HG03460 (cell line): ENCODE results near the gene IRF2BP1.

Experiments used
- ATAC-seq: cut with Tn5 transposase; IDR thresholded peaks from one replicate; pipeline ENCODE4 v1.9.1; 2021; ENCODE audit not compliant: unreplicated experiment

The IRF2BP1 gene, protein sequence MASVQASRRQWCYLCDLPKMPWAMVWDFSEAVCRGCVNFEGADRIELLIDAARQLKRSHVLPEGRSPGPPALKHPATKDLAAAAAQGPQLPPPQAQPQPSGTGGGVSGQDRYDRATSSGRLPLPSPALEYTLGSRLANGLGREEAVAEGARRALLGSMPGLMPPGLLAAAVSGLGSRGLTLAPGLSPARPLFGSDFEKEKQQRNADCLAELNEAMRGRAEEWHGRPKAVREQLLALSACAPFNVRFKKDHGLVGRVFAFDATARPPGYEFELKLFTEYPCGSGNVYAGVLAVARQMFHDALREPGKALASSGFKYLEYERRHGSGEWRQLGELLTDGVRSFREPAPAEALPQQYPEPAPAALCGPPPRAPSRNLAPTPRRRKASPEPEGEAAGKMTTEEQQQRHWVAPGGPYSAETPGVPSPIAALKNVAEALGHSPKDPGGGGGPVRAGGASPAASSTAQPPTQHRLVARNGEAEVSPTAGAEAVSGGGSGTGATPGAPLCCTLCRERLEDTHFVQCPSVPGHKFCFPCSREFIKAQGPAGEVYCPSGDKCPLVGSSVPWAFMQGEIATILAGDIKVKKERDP

DNA sequence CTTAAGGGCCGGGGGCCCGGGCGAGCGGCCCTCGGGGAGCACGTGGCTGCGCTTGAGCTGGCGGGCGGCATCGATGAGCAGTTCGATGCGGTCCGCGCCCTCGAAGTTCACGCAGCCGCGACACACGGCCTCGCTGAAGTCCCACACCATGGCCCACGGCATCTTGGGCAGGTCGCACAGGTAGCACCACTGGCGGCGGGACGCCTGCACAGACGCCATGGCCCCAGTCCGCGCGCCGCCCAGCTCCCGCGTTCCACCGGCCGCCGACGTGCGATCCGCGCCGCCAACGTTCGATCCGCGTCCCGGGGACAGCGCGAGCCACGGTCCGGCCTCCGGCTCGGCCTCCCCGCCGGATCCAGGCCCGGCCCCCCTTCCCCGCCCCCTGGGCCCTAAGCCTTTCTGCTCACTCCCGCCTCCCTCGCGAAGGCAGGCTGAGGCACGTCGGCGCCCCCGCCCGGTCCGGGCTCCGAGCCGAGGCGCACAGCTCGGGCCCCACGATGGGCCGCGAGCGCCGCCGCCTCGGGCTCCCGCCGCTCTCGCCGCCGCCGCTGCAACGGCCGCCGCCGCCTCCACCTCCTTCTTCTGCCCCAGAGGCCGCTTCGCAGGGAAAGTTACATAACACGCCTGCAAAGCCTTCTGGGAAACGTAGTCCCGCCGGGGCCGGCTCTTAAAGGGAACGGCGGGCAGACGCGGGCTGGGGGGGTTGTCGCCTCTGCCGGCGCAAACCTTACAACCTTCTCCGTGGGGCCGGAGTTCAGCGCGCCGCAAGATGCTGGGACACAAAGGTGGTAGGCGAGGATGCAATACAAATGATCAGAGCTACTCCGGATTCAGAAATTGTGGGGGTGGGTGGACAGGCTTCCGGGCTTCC lies at the start of gene IRF2BP1:
IRF2BP1 (minus strand) TSS at position 586 of the 871 bp plus-strand sequence; CDS start at position 219, 367 bp downstream.
- ATAC-seq: peak; percentile 46

DNA sequence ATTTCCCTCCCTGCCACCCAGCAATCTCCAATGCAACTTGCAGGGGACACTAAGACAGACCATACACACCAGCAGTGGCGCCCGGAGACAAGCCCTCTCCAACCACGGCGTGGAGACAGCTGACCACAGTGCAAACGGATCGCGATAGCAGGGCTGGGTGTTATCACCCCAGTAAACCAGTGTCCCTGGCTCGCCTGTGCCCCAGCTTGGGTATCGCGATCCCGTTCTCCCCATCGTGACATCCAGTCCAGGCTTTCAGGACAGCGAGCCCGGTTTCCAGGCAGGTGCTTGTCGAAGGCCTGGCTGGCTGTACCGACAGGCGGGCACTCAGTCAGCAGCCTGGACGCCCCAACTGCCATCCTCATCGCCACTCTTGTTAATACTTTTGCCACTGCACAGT lies 49.3 kb upstream of the IRF2BP1 start:
- no peak for ATAC-seq

DNA sequence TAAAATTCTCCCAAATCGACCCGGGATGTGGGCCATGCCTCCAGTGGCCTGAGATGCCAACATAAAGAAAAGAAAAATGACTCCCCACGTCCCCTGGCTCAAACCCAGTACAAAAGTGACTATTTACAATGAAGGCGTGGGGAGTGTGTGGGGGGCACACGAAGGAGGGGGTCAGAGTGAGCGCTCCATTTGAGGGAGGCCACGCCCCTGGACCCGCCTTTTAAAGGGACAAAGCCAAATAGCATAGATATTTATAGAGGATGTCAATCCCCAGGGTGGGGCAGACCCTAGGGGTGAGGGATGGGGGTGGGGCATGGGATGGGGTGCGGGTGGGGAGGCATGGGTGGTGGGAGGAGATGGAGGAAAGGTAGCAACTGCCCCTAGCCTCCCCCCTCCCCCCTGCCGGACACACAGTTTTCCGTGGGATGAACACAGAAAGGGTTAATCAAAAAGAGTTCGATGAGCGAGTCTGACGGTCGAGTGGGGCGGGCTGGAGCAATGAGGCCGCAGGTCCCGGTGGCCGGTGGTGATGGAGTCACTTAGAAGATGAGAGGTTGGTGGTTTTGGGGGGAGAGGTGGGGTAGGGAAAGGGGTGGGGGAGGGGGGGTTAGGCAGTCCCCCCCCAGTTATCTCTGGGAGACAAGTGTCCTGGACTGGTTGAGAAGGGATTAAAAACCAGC lies 48.8 kb upstream of the IRF2BP1 start:
- ATAC-seq: no peak

DNA sequence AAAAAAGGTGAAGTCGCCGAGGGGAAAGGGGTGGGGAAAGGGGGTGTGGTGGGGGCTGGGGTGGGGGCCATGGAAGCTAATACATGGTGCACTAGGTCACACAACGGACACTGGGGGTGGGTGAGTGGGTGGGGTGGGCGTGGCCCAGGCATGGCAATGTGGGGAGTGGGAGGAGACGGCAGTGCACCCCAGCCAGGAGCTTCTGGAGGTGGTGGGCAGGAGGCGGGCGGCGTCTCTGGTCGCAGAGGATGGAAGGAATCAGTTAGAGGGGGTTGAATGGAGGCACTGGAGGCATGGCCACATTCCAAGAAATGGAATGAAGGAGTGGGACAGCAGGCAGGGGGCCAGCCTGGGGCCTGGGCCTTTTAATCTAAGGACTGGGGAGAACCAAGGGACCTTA lies 47.8 kb upstream of the IRF2BP1 start:
- no peak for ATAC-seq

DNA sequence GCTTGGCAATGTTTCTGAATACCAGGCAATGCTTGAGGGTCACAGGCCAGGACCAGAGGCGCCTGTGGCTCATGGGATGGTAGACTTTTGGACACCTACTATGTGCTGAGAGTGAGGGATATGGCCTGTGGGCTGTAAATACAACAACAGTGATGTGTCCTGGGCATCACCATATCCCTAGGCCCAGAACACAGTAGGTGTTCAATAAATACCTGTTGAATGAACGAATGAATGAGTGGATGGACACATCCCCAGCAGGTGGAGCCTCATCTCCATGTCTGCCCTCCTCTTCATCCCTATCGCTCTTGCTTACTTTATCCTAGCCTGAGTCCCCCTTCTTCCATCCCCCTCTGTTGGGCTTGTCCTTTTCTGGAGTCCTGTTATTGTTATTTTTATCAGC lies 45.1 kb upstream of the IRF2BP1 start:
- ATAC-seq: no peak

DNA sequence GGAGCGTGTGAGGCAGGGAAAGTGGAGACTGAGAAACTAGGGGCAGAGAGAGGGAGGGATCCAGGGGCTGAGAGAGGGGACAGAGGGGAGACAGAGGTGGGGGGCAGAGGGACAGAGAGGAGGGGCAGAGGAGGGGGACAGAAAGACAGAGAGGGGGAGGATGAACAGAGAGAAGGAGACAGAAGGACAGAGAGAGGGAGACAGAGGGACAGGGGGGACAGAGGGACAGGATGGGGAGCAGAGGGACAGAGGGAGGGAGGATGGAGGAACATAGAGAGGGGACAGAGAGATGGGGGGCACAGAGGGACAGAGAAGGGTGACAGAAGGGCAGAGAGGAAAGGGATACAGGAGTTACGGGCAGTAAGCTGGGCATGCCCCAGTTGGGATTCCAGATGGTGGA lies 43.3 kb upstream of the IRF2BP1 start:
- ATAC-seq: no peak

DNA sequence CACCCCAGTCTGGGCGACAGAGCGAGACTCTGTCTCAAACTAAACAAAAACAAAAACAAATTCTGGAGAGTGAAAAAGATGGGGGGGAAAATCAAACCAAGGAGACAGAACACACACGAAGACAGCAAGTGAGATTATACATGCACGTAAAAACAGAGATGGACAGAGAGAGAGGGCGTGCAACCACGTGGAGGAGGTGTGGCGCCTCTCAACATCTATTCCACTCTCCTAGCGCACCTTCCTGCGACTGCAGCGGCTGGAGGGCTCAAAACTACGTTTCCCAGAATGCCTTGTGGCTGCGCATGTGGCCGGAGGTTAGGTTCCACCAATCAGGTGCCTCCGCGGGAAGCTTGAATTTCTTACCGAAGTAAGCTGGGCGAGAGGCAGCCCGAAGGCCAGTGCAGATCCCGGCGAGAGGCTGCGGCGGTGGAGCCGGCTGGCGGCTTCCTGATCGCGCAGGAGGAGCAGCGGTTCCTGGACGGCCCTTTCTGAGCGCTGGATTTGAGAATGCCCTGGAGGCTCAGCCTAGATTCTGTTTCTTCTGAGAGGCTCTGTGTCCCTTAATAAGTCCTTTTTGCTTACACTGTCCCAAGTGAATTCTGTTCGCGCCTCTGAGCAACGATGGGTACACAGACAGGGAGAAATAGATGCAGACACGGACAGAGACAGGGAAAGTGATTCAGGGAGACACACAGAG lies 41.8 kb upstream of the IRF2BP1 start:
- no peak for ATAC-seq

DNA sequence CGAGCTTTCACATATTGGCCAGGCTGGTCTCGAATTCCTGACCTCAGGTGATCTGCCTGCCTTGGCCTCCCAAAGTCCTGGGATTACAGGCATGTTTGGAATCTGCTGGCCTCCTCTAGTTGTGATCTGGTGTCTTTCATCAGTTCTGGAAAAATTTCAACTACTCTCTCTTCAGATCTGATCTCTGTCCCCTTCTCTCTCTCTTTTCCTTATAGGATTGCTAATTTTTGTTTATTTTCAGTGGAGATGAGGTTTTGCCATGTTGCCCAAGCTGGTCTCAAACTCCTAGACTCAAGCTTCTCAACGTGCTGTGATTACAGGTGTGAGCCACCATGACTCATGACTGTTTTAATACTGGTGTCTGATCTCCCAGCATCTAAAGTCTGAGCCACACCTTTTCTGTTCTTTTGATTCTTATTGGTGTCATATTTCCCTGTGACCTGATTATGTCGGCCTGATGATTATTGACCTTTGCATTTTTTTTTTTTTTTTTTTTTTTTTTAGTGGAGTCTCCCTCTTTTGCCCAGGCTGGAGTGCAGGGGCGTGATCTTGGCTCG lies 39.0 kb upstream of the IRF2BP1 start:
- ATAC-seq: no peak

DNA sequence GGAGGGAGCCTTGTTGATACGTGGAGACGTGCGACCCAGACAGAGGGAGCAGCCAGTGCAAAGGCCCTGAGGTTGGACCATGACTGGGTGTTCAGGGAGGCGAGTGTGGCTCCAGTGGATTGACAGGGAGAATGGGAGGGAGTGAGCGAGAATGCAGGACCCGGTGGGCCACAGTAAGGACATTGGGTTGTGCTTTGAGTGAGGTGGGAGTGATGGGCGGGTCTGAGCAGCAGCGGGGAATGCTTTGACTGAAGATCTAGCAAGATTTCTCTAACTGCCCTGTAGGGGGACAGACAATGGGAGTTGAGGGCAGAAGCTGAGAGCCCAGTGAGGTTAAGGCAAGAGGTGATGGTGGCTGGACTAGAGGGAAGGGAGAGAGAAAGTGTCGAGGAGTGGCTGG lies 36.3 kb upstream of the IRF2BP1 start:
- ATAC-seq: no peak

DNA sequence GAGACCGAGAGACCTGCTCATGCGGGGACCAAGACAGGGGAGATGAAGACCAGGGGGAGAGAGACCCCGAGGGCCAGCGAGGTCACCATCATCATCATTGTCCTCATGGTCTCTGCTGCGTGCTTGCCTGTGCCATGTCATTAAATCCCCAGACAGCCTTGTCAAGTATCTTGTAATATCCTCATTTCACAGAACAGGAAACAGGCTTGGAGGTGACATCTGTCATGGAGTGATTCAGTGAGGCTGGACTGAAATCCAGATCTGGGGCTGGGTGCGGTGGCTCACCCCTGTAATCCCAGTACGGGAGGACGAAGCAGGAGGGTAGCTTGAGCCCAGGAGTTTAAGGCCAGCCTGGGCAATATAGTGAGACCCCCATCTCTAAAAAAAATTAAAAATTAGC lies 34.5 kb upstream of the IRF2BP1 start:
- no peak for ATAC-seq

DNA sequence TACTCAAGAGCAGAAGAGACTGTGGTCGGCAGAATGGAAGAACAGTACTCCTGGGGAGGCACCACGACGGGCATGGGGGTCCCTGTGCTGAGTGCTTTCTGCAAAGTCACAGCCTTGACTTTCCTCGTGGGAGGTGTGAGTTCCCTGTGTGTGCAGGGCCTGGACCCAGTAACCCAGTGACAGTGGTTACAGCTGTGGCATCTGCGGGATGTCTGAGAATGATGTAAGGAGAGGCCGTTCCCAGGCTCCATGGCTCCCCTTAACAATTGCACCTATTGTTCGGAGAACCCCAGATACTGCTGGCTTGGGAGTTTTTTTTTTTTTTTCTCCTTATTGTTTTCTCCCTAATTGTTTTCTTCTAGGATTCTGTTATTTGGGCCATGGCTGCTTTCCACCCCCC lies 33.7 kb upstream of the IRF2BP1 start:
- no peak for ATAC-seq

DNA sequence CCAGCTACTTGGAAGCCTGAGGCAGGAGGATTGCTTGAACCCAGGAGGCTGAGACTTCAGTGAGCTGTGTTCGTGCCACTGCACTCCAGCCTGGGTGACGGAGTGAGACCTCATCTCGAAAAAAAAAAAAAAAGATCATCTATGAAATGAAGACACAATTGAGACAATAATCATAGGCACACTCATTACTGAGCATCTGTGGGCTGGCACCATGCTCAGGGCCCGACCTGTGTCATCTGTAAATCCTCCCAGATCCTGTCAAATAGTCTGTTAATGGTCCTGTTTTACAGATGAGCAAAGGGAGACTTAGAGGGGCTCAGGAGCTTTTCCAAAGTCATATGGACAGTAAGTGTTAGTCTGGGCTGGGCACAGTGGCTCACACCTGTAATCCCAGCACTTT lies 32.8 kb upstream of the IRF2BP1 start:
- no peak for ATAC-seq

DNA sequence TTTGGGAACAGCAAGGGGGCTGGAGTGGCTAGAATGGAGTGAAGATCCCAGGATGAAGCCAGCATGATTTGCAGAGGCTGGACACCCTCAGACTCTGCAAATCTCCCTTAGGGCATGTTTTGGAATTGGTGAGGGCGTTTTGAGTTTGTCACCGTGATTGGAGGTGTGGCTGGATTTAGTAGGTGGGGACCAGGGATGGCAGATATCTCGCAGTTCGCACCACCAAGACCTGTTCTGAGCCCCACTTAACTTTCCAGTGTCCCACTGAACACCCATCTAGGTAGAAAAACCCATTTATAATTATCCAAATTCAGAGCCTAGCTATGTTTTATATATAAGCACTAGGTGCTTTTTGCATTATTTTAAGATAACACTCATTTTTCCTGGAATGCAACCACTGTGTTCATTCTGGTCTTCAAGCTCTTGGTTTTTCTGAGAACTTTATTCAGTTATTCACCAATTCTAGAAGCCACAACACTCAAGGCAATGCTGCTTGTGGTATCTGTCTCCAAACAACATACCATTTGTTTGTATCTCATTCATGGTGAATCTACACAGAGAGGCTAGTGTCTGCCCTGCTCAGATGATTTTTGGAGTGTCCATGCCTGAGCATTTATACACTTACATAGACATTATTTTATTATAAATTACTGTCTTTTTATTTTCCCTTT lies 31.6 kb upstream of the IRF2BP1 start:
- ATAC-seq: no peak

DNA sequence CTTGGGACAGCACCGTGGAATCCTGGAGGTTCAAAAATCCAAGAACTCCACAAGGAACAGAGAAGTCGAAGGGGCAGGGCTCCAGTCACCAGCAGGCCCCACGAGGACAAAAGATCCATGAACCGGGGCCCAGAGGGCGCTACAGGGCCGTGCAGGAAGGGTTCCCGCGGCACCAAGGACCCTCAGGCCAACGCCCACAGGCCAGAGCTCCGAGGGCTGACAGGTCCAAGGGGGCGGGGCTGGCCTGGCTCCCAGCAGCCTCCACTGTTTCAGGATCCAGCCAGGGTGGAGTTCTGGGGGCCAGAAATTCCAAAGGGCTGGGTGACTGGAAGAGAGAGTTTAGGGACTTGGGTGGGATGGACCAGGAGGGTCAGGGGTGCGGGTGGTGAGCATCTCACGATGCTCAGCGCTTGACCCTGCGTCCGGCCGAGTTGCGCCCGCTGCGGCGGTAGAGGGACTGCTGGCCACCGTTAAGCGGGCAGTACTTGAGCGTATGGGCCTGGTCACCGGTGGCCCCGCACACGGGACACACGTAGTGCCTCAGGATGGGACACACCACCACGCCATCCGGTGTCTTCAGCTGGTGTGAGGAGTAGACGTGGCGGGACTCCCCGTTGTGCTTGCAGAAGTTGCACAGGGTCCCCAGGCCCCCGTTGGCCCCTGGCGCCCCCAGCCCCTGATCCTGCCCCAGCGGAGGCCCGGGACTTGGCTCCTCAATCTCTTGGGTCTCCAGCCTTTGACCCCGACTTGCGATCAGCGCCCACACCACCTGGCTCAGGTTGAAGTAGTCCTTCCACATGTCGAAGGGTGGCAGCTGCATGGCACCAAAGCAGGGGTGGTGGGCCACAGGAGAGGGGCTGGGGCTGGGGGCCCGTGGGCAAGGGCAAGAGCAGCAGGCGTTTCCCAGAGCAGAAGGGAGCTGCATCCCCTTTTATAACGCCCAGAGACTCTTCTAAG lies 28.2 kb upstream of the IRF2BP1 start, which contains the start of gene NANOS2:
NANOS2 (minus strand) TSS at position 905 of the 957 bp plus-strand sequence; CDS start at position 820, 85 bp downstream.
- no peak for ATAC-seq

DNA sequence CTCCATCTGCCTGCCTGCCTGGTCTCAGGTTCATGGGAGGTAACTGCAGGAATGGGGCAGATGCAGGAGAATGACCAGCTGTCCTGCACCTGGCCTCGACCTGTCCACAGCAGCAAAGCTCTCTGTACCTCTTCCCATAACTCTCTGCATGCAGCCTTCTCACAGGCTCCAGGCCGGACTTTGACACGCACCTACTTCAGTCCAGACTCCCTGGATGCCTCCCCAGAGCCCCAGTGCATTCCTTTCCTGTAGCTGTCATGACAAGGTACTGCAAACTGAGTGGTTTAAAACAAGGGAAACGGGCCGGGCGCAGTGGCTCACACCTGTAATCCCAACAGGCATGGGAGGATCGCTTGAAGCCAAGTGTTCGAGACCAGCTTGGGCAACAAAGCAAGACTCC lies 25.4 kb upstream of the IRF2BP1 start:
- no peak for ATAC-seq

DNA sequence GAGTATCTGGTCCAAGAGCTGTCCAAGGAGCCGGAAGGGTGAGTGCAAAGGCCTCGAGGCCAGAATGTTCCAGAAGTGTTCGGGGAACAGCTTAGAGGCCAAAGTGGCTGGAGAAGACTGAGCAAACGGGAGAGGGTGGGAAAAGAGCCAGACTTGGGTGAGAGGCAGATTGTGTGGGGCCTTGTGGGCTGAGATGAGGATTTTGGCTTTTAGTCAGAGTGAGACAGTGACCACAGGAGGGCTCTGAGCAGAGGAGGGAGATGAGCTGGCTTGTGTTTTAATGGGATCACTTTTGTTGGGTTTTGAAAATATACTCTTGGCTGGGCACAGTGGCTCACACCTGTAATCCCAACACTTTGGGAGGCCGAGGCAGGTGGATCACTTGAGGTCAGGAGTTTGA lies 23.0 kb upstream of the IRF2BP1 start:
- ATAC-seq: no peak

DNA sequence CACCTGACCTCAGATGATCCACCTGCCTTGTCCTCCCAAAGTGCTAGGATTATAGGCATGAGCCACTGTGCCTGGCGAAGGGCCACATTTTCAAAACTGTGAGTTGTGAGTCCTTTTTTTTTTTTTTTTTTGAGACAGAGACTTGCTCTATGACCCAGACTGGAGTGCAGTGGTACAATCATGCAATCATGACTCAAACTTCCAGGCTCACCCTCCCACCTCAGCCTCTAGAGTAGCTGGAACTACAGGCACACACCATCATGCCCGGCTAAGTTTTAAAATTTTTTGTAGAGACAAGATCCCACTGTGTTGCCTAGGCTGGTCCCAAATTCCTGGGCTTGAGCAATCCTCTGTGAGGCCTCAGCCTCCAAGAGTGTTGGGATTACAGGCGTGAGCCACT lies 20.3 kb upstream of the IRF2BP1 start:
- no peak for ATAC-seq

DNA sequence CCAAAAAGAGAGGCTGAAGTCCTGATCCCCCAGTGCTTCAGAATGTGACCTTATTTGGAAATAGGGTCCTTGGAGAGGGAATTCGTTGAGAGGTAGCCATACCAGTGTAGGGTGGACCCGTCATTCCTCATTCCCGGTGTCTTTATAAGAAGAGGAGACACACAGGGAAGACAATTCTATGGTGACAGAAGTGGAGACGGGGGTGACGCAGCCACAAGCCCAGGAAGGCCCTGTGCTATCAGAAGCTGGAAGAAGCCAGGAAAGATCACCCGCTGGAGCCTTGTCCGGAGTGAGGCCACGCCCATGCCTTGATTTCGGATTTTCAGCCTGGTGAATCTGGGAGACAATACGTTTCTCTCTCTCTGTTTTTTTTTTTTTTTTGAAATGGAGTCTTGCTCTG lies 19.1 kb upstream of the IRF2BP1 start:
- ATAC-seq: no peak
